GM20000 (cell line): ENCODE data around the gene UBXN4.

Experiments used
- DNase-seq: peaks from one replicate; pipeline ENCODE4 v3.0.0; 2012; ENCODE audit warnings: low spot score
- CTCF ChIP-seq: IDR thresholded peaks from 2 replicates; pipeline ENCODE4 v1.5.1; 2012; ENCODE audit warnings: mild to moderate bottlenecking, control low read depth; ENCODE audit errors: extremely low read depth, missing control alignments

The UBXN4 gene

DNA sequence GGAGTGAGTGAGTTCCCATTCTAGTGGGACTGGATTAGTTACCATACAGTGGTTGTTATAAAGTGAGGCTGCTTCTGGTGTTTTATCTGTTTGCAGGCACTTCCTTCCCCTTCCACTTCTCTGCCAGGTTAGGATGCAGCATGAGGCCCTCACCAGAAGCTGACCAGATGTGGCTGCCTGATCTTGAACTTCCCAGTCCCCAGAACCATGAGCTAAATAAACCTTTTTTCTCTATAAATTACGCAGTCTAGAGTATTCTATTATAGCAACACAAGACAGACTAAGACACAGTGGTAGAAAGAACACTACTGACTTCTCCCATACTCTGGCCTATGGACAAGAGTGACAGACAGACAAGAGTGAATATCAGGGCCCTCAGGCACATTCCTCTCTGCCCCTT, 81.2 kb downstream of the UBXN4 start:
- TF ChIP-seq CTCF: no peak
- no peak for DNase-seq

GRCh38 chr2:135825131-135825530, 83.5 kb downstream of the UBXN4 start:
- no peak for TF ChIP-seq CTCF
- DNase-seq: no peak

GRCh38 chr2:135825550-135826176, 84.0 kb downstream of the UBXN4 start:
- no peak for TF ChIP-seq CTCF
- no peak for DNase-seq

DNA sequence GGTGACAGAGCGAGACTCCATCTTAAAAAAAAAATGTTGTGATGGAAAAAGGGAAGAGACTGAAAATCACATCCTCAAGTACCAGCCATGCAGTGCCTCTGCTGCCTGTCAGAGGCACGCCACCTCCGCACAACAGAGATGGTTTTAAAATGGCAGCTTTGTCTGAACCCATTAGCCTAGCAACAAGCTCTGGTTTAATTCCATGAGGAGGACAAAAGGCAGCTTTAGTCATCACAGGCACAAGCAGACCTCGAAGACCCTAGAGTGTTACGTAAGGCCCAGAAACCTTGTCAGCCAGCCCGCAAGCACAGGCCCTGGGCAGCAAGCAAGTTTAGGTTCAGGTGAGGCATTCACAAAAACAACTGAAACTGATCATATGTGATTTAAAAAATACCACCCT, 84.9 kb downstream of the UBXN4 start:
- TF ChIP-seq CTCF: no peak
- no peak for DNase-seq

DNA sequence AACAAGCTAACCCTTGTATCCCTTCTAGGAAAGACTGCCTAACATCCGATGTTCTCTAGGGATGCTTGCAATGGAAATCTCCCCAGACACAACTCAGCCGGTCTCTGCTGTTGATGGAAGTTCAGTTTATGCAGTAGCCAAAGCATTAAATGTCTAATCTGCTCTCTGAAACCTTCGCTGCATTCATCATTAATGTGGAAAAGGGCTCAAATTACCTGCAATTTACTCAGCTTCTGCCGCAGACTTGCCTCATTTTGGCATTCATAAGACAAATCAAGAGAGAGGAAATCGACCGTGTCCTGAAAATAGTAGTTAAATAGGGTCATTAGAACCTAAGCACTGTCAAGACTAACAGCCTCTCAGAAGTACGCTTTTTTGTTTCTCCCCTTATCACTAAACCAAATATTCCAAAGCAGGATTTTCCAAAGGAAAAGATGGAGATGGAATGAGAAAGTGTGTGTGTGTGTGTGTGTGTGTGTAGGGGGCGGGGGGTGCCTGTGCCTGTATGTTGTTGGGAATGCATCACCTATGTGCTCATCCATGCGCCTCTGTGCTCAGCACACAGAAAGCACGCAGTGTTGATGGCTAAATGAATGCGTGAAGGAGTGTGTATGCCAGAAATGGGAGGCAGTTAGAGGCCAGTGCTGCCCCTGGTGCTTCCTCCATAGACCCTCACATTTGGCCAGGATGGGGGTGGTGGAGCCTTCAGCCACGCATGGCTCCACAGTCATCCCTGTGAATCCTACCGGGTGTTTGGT, 87.9 kb downstream of the UBXN4 start:
- TF ChIP-seq CTCF: no peak
- no peak for DNase-seq

- TF ChIP-seq CTCF: no peak
- DNase-seq: no peak
Observed at GRCh38 chr2:135831180-135831812, 89.6 kb downstream of the UBXN4 start.

DNA sequence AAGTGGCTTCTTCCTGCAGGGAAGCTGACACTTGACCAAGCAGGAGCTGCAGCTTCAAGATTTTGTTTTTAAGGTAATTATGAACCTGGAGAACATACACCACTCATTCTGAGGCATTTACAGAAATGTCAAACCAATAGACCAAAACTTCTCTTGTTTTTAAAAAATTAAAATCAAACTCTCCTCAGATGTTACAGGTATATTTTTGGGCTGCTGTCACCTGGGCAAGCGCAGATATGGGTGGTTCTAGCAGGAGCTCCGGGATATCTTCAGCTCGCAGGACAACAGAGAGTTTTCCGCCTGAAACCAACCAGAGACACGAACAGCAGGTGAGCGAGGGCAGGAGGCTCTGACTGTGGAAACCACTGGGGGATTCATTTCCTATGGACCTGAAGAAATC, 91.2 kb downstream of the UBXN4 start:
- no peak for TF ChIP-seq CTCF
- DNase-seq: no peak
